ENCODE measurements around the gene NLRP7.

DNA sequence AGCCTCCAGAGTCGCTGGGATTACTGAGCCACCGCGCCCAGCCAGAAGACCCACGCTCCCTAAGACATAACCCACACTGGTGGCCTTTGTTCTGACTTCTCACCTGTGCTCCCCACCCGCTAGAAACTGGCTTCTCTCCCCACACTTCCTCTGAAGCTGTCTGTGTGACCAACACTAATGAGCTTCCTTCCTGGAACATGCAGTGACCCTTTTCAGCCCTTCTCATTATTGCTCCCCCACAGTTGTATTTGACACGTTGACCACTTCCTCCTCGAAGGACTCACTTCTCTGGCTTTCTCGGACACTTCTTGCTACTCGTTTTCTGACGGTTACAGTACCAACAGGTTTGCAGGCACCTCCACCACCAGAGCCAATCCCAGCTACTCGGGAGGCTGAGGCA lies 30.5 kb downstream of the NLRP7 start:
- TF ChIP-seq TCF12 (IDR thresholded peaks at IDR 0.05; ENCODE audit: low read depth), result no peak
- TF ChIP-seq FOXM1 (IDR thresholded peaks at IDR 0.05; ENCODE audit: borderline replicate concordance, low read depth), result no peak
- no peak for TF ChIP-seq TEAD4 (IDR thresholded peaks at IDR 0.05)
- TF ChIP-seq TAF1 (IDR thresholded peaks at IDR 0.05; ENCODE audit: low read depth), result no peak
- TF ChIP-seq, protein P1, sequence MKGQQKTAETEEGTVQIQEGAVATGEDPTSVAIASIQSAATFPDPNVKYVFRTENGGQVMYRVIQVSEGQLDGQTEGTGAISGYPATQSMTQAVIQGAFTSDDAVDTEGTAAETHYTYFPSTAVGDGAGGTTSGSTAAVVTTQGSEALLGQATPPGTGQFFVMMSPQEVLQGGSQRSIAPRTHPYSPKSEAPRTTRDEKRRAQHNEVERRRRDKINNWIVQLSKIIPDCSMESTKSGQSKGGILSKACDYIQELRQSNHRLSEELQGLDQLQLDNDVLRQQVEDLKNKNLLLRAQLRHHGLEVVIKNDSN (IDR thresholded peaks at IDR 0.05), result no peak
- TF ChIP-seq EP300 (IDR thresholded peaks at IDR 0.05; ENCODE audit: borderline replicate concordance), result no peak
